Ascending aorta (tissue), 2 donors: ENCODE data around the gene MIAT. TPM values are rescaled to one million over a fixed set of nuclear protein-coding genes. Genes with fewer than 3 reads are reported as not detected.

Experiments
- DNase-seq, 2 donors: peaks; one replicate each; pipeline ENCODE4 v3.0.0-alpha.2; 2019; ENCODE audit warnings: low spot score in 2 of 2
- H3K27ac ChIP-seq, 2 donors: fragments of 200-600 bp; sonication (generic); one replicate each; pipeline ENCODE4 v1.5.1; 2016 to 2017; ENCODE audit warnings: mild to moderate bottlenecking in 1 of 2
- H3K27me3 ChIP-seq: fragments of 200-600 bp; sonication (generic); one replicate; pipeline ENCODE4 v1.5.1; 2017
- H3K36me3 ChIP-seq, 2 donors: fragments of 200-600 bp; sonication (generic); one replicate each; pipeline ENCODE4 v1.5.1; 2016
- H3K4me1 ChIP-seq, 2 donors: fragments of 200-600 bp; sonication (generic); one replicate each; pipeline ENCODE4 v1.5.1; 2016 to 2017; ENCODE audit warnings: mild to moderate bottlenecking in 1 of 2
- H3K4me3 ChIP-seq, 2 donors: fragments of 200-600 bp; sonication (generic); one replicate each; pipeline ENCODE4 v1.5.1; 2016 to 2017; ENCODE audit warnings: mild to moderate bottlenecking in 1 of 2
- H3K9me3 ChIP-seq, 2 donors: fragments of 200-600 bp; sonication (generic); one replicate each; pipeline ENCODE4 v1.5.1; 2016
- CTCF ChIP-seq, 3 experiments: fragments of 200-600 bp in 2 of 3; fragments of 450-650 bp in 1 of 3; sonication (generic) in 2 of 3; IDR thresholded peaks; one replicate each; pipeline ENCODE4 v1.5.1; 2016 to 2019; ENCODE audit warnings: antibody characterized with exemption in 3 of 3, mild to moderate bottlenecking in 1 of 3, moderate library complexity in 1 of 3
- intact Hi-C: fragments of 100-400 bp; cut with DNase I; formaldehyde crosslinking; loops from one replicate; pipeline ENCODE4 v1.15.1; 2023
- total RNA-seq: library from RNA; depleted of rRNA; stranded (reverse); fragments of >200 nt; gene quantifications from one replicate; pipeline ENCODE4 v1.1.0, GENCODE V29; 2016

Gene MIAT
- total RNA-seq, 1 donor from 2014 or later: 0.53 TPM

- DNase-seq: no peak
- H3K27me3 ChIP-seq: no peaks in the 10 kb centered on the region
- peaks cover 0 to 4% of the 10 kb centered on the region in 2 donors for H3K4me1 ChIP-seq
- TF ChIP-seq CTCF (IDR thresholded peaks at IDR 0.05): no peak
- H3K9me3 ChIP-seq: no peaks in the 10 kb centered on the region
- H3K27ac ChIP-seq: no peak overlapping the region
- no peak overlapping the region for H3K4me3 ChIP-seq
- intact Hi-C loops: no loop called here
- H3K36me3 ChIP-seq: no peaks in the 10 kb centered on the region
These were observed 6.1 kb downstream of the MIAT start for GRCh38 chr22:26663374-26663923.

GRCh38 chr22:26665813-26666231 is 8.4 kb downstream of the MIAT start:
- H3K27me3 ChIP-seq: no peaks in the 10 kb centered on the region
- intact Hi-C loops: no loop called here
- H3K4me1 ChIP-seq: no peaks in the 10 kb centered on the region
- H3K9me3 ChIP-seq: no peaks in the 10 kb centered on the region
- TF ChIP-seq CTCF (IDR thresholded peaks at IDR 0.05): no peak
- H3K4me3 ChIP-seq: no peak overlapping the region
- H3K36me3 ChIP-seq: no peaks in the 10 kb centered on the region
- no peak overlapping the region for H3K27ac ChIP-seq
- DNase-seq: no peak

DNA sequence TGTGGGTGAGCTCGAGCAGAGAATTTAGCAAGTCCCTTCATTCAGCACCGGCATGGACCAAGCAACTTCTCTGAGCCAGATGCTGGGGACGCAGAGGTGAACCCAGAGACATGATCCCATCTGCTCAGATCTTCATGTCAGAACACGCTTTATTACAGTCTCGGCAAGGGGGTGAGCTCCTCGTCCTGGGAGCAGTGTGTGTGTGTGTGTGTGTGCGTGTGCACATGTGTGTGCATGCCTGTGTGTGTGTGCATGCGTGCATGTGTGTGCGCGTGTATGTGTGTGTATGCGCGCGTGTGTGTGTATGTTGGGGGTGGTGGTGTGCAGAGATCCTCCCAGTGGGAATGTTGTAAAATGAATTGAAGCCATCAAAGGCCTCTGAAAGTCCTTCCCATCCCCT is 9.8 kb downstream of the MIAT start:
- intact Hi-C loops: no loop called here
- no peak for DNase-seq
- TF ChIP-seq CTCF (IDR thresholded peaks at IDR 0.05): no peak
- Histone ChIP-seq H3K36me3 (no peaks in the 10 kb centered on the region), H3K4me3 (no peak overlapping the region), H3K27me3 (no peaks in the 10 kb centered on the region), H3K4me1 (peaks cover 4% of the 10 kb centered on the region in 2 donors), H3K27ac (no peak overlapping the region), H3K9me3 (no peaks in the 10 kb centered on the region)

DNA sequence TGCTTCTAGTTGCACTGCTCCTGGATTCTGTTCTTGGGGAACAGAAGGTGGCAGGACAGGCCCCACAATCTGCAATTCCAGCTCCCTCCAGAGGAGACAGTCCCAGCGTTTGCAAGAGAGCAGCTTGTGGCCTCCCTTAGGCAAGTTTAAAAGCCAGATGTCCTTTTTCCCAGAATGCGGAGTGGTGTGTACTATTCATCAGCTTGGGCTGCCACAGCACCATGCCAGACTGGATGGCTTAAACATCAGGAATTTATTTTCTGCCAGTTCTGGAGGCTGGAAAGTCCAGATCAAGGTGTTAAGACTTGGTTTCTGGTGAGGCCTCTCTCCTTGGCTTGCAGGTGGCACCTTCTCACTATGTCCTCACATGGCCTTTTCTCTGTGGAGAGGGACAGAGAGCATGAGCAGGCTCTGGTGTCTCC is 11.7 kb downstream of the MIAT start:
- DNase-seq: no peak
- TF ChIP-seq CTCF (IDR thresholded peaks at IDR 0.05): peak in 2 of 3 experiments; percentile 14 to 25
- intact Hi-C loops: no loop called here

GRCh38 chr22:26670459-26670858 is 13.1 kb downstream of the MIAT start:
- H3K27me3 ChIP-seq: no peaks in the 10 kb centered on the region
- no peak for TF ChIP-seq CTCF (IDR thresholded peaks at IDR 0.05)
- DNase-seq: no peak
- H3K9me3 ChIP-seq: no peaks in the 10 kb centered on the region
- peaks cover 19 to 26% of the 10 kb centered on the region in 2 donors for H3K4me1 ChIP-seq
- H3K27ac ChIP-seq: no peak overlapping the region
- intact Hi-C loops: no loop called here
- H3K4me3 ChIP-seq: no peak overlapping the region
- no peaks in the 10 kb centered on the region for H3K36me3 ChIP-seq

More for the DNA sequence above, 11.7 kb downstream of the MIAT start:
- H3K4me1 ChIP-seq: peaks cover 13 to 17% of the 10 kb centered on the region in 2 donors
- H3K9me3 ChIP-seq: no peaks in the 10 kb centered on the region
- no peaks in the 10 kb centered on the region for H3K27me3 ChIP-seq
- H3K27ac ChIP-seq: no peak overlapping the region
- no peaks in the 10 kb centered on the region for H3K36me3 ChIP-seq
- H3K4me3 ChIP-seq: no peak overlapping the region
